Stimulated activated CD8-positive, alpha-beta memory T cell treated with anti-CD3 and anti-CD28 coated beads, Interleukin-4, amount 100 ng/mL, for 4 hours (primary cell): ENCODE measurements around the gene ZIC4.

ENCODE experiments used
- DNase-seq, 2 donors: peaks; one replicate each; pipeline ENCODE4 v3.0.0-alpha.2; 2020; ENCODE audit warnings: low read depth in 2 of 2, low spot score in 1 of 2

ZIC4 gene

DNA sequence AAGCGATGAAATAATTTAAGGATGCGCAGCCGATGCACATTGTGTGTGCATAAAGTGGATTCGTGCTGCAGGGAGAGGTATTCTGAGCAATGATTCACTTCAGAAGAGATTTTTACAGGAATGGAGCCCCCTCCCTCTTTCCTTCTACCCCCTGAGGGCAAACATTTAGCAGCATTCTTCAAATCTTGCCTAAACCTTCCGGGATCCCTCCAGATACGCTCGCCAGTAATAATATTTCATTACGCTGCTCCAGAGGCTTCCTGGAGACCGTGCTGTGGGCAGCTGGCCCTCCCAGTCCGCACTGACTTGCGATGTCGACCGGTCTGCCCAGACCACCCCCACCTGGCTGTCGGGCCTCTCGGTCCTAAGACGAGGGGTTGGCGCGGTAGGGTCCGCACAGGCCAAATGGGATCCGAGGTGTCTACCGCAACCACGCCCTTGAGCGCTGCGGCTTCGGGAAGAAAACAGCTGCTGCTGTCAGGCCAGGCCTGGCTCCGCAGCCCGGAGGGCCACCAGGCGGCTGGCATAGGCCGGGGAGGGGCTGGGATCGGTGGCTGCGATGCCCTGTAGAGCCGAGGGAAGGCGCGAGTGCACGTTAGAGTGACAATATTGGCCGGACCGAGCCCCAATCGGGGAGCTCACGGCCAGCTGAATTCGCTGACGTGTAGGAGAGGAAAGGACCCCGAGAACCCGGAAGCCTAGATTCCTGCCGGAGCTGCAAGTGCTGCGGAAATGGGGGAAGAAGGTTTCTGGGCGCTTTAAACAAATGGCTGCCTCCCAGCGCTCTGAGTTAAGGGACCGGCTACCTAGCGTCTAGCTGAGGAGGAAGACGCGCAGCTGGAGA, 14.3 kb downstream of the ZIC4 start:
- no peak for DNase-seq

DNA sequence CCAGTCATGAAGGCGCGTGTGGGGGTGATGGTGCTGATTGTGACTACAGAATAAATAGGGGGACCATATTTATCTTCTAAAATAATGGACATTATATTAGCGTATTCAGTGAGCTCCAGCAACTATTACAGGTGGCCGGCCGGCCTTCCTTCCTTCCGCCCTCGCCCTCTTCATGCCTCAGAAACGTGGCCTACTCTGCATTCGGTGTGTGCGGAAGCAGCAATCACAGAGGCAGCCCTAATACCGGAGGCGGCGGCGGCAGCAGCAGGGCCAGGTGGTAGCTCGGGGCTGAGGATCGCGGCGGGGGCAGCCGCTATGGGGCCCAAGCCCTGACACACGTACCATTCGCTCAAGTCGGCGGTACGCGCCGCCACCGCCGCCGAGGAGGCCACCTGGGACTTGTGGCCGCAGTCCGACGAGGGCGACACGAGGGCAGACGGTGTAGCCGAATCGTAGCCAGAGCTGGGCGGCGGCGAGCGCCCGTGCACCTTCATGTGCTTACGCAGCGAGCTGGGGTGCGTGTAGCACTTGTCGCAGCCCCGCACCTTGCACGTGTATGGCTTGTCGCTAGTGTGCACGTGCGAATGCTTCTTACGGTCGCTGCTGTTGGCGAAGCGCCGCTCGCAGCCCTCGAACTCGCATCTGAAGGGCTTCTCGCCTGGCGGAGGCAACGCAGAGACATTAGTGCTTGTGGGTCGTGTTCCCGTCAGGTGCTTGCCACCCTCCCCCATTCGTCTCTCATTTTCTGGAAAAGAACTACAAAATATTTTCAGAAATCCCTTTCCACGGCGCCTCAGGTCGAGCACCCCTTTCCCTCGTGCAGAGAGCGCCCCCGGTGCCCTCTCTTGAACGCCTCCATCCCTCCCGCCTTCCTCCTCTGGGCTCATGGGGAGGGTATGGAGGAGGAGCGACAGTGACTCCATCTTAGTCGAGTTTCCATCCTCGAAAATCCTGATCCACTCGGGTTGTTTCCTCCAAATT, 15.5 kb downstream of the ZIC4 start:
- DNase-seq = no peak

DNA sequence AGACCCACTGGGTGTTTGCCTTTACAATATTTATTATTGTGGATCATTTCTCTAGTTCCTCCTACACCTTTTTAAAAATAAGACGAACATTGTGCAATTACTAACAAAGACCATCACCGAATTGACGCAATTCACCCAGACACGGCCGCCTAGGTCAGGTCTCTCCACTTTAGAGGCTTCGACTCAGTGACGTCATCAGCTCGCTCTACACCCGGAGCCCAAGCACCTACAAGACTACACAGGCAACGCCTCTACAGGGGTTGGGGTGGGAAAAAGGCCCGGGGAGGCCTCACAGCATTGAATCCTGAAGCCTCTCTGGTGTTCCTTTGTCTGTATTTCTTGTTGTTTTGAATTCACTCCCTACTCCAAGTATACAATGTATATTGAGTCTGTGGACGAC, 16.6 kb downstream of the ZIC4 start:
- no peak for DNase-seq

DNA sequence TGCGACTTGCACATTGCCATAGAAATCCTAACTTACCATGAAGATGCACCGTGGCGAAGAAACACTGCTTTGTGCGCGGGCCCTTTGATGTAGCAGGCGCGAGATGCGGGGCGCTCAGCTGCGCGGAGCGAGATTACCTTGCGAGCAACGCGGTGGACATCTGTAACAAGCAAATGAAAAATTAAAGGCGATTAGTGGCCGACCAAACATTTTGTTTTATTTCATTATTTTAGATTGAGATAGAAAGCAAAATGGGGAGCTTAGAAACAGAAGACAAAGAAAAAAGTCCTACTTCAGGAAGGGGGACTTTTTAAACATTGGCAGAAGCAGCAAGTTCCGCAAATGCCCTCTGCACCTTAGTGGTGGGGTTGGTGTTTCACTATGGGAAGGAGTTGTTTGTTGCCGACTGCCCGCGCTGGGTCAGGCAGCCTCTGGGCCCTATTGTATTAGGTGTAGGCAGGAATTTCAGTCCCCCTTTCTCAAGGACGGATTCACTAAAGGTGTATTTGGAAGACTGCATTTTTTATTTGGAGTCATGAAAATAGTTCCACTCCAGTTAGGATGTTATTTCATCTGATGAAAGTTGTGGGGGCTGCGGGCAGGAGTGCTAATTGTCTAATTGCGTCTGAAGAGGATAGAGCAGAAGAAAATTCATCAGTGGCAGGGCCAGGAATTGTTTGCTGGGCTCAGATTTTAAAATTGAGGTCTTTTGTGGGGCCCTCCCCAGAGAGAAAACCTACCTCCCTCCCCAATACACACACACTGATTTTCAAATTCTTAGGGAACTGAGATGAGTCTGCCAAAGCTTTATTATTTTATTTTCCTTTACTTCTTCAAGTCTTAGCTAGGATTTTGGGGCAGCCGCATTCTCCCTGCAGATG, 17.4 kb downstream of the ZIC4 start:
- no peak for DNase-seq

DNA sequence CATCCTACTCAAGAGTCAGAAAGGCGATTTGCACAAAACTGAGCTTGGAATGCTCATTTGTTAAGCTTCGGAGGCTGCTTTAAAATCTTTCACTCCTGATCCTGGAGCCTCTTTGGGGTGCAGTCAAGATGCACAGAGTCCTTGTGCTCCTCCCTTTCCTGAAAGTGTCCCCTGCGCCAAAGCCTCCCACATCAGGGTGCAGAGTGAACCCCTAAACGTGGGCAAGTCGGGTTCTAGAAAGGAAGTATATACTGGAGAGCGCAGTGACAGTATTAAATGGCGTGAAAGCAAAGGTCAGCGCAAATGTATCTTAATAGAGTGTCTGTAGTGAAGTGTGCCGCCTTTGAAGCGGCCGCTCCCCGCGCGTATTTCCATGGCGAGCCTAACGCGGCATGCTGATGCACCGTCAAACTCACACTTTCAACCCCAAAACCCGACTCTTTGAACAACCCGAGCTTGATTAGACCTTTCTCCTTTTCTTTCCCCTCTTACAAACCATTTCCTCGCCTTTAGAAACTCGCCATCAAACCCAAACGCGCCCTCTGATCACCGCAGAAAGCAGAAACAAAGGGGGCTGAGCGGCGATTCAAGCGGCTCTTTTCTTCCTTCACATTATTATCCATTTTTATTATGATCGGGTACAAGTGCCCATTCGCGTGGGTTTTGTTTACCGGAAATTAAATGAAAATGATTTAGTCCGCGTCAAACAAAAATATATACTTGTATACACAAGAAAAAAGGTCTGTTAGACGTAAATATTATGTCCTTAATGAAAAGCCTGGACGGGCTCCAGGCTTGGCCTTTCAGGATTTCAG, 18.3 kb downstream of the ZIC4 start:
- no peak for DNase-seq

DNA sequence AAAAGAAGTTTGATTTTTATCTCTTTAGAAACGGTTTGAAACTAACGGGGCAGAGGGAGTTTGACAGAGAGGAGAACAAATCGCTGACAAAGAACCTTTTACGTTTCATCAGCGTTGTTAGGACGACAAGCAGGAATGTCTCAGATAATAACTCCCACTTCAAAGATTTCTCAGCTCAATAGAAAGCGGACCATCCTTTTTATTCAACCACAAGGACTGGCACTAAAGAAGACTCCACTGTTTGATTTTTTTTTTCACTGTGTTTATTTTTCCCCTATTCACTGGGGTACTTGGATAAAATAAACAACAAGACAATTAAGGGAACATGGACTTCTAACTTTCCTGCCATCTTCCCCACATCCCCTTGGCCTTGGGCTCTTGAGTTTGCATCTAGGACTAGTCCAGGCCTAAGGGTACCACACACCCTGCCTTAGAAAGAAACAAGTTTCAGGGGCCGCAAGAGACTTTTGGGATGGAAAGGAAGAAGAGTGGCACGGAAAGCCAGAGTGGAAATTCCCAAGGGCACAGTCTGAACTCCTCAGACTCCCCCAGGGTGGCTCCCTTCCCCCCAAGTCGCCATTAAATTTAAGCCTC, 19.0 kb downstream of the ZIC4 start:
- no peak for DNase-seq

DNA sequence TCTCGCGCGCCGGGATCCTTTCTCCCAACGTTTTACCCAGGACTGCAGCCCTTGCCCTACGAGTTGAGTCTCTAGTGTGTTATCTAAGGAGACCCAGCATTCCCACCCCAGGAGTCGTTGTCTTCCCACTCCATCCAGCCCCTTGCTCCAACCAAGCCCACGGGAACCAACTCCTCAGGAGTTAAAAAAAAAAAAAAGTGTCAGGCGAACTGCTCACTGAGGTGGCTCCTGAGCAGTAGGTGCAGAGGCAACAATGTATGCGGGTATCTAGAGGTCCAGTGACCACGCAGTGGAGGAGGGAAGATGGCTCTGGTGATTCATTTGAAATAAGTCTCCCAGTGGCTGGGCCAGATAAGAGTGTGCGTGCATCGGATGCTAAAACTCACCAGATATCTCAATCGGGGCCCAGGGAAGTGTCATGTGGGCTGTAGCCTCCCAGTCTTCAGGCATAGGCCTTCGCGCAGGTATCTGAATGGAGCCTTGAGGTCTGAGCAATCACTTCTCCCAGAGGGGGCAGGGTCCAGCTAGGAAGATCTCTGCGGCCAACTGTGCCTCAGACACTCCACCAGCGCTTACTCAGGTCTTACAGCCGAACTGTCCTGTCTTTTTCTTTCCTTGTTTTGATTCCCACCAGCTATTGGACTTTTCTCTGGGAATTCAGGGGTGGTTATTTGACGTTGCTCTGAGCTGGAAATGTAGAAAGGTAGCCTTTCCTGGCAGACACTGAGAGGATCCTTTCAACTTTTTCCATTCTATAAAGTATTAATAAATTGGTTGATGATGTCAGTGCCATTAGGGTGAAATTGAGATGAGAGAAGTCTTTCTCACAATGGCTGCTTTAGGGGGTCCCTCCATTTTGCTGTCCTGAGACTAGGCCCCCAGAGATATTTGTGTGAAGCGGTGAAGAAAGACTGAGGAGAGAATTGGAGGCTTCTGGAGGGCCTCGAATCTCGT, 21.0 kb downstream of the ZIC4 start:
- DNase-seq = no peak

DNA sequence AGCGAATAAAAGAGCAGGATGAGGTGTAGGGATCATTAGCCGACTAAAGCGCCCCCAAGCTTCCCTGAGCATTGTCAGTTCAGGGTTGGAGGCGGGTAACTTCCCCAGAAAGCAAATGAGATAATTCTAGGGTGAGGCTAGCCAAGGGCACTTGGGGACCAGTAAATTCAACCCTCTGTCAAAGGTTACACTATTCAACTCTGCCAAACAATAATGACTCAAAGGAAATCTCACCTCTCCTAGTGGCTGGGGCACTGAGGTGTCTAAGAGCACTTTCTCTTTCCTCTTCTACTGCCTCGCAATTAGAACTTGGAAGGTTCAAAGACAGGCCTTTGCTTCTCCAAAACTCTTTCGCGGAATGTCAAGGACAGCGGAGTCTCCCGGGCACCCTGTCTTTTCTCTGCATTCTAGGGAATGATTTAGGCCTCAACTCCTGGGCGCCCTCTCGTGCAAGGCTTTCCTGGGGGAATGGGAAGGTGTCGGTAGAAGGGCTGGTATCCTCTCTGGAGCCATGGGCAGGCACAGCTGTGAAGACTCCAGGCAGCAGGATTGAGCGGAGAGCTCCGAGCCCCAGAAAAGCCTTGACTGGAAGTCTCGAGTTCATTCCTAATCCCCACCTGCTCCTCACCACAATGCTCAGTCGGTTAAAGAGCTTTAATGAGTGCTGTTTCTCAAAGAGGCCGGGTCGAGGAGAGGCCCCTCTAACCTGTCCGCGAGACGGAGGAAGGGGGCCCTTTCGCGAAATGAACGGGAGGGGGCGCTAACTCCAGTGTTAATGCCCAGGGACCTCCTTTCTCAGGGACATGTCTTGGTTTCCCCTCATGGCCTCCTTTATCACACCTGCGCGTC, 21.9 kb downstream of the ZIC4 start:
- no peak for DNase-seq

DNA sequence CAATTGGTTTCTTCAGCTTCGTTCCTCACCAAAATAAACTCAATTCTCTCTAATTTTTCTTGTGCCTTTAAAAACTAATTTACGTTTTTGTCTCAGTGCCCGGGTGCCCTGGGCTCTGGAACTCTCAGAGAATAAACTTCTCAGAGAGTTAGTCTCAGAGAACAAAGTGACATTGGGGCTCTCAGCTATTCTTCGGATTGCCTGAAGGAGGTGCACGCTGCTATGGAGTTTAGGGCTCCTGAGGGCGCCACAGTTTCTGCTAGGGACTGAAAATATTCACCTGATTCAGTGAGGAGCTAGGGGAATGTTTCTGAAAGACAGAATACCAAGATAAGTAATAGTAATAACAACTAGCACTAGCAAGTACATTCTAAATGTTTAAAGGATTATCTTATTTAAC, 22.7 kb downstream of the ZIC4 start:
- DNase-seq = no peak

DNA sequence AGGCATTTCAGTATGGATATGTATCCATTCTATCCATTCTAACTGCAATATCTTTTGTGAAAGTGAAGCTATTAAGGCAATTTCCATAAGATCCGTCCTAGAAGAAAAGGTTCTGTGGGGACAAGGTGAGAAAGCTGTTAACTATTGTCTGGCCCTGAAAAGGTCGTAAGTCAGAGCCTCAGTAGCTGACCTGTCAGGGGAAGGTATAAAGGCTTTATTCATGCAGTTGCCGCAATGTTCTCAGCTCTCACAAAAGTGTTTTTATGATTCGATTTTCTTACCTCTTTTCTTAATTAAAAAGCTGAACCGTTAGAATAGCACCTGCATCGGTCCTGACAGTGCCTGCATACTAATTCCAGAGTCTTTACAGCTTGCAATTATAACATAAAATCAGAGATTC, 24.7 kb downstream of the ZIC4 start:
- DNase-seq = no peak

DNA sequence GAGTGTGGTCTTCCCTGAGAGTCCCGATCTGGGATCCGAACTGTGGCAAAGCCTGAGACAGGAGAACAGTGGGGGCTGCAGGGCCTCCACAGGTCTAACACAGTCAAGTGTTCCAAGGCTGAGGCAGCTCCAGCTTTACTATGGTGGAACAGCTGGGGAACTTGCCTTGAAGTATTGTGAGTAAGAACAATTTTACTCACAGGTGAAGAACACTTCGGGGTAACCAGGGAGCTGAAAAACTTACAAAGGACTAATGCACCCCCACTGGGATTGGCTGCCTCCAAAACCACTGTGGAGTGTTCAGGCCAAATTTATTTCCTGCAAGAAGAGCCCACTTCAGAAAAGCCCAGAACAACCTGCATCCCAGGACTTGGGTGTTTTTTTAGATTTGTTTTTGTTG, 25.4 kb downstream of the ZIC4 start:
- no peak for DNase-seq

DNA sequence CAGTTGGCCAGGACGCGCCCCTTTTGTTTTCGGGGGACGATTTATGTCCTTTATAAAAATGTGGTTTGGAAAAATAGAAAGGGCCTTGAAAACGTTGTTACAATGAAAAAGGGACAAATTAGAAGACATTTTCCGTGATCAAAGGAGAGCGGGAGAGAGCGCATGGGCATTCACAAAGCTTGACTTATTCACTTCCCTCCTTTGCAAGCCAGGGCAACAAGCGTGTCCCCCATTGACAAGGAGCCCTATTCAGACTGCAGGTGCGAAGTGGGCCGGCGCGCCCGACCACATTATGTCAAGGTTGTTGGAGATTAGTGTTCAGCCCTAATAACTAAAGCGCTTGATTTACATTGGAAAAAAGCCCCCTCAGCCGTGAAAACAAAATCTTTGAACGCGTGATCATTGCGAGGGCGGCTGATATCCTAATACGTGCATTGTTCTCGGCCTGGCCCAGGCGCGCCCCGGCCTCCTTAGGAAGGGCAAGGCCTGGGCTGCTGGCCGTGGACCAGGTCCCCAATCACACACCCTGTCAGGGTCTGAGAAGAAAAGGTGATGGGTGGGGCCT, 25.9 kb downstream of the ZIC4 start:
- DNase-seq = no peak

DNA sequence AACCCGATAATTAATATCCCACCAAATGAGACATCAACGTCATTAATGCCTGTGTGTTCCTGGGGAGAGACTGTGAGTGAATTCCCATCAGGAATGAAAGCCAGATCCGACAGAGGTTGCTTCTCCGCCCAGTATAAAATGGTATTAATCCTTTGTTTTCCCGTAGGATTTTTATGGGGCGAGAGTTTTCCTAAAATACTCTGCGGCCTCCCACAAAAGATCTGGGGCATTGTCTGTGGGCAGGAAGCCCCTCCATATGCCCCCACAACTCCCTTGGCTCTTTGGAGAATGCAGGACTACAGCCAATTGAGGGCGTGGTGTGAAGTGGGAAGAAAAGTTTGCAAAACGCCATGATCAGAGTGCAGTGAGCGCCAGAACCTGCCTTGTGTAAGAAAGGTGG, 26.7 kb downstream of the ZIC4 start:
- no peak for DNase-seq

DNA sequence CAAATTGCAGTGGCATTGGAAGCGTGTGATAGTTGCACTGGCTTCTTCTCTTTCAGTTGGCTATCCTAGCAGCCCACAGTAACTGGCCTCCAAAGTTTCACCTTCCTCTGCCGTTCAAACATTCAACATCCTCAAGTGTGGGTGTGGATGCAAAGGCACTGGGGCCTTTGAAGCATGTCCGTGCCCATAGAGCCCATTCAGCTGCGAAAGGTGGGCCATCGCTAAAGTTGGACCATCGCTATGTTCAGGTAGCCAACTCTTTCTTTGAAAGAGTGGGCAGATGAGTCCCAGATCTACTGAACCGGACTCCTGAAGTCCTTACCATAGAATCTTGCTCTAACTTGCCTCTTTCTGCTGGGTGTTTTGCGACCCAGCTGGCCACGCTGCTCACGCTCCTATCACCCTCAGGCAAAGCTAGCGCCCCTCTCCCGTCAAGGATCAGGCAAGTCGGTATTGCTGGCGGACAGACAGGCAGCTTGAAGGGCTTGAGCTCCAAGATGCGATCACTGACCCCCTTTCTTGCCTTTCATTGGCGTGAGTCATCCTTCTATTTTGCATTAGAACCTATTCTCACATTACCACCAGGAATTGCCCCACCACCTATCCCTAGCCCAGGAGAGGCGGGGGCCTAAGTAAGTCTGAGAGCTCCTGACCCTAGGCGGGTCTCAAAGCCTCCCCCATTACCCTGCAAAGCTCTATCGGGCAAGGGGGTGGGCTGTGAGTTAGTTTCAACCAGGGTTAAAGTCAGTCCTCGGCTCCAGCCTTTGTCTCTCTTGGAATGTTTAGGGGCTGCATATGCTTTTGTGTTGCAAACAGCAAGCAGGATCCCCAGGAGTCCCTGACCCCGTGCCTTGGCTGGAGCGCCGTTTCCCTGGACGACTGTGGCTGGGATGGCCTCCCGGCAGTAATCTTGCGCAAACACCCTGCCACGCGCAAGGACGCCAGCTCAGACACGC, 28.7 kb downstream of the ZIC4 start:
- no peak for DNase-seq

DNA sequence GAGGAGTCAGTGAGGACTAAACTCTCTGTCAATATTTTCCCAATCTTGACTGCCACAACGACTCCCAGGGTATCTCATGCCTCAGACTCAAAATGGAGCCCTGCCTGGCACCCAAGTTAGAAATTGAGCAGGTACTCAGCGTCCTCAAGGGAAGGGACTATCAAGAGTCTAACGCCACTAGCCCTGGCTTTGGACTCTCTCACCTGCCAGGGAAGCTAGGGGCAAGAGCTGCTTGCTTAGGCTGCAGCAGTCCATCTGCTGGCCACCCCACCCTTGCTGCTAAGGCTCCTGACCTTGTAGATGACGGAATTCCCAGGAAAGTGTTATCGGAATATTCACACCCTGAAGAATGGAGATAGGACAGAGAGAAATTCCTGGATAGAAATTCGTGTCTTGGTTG, 33.0 kb downstream of the ZIC4 start:
- no peak for DNase-seq

DNA sequence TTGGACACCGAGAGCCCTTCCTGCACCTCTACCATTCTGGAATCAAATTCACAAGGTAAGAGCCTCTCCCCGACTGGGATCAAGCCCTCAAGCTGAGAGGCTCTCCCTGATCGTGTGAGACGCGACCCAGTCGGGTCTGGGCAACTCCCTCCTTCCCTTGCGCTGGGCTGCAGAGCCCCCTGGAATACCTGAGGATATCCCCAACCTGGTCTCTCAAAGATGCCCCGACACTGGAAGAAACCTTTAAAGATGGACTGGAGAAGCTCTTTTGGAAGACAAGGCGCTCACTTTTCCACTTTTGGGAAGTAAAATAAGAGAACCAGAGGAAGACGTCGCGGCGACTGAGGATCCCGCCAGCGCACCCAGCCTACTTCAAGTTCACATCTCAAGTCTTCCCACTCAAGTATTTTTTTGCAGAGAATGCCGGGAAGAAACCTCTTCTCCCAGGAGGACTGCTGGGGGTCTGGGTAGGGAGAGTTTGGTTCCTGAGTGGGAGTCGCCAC, 33.8 kb downstream of the ZIC4 start:
- DNase-seq = no peak
